HepG2 (cell line): ENCODE measurements around the gene HOXA7. TPM values are rescaled to one million over a fixed set of nuclear protein-coding genes. Genes with fewer than 3 reads are reported as not detected.

Experiments used
- ATAD3A ChIP-seq: sonication (generic); formaldehyde crosslinking; IDR thresholded peaks from 2 replicates; pipeline ENCODE4 v1.4.0; 2020; ENCODE audit warnings: missing genetic modification reagents
- CBX1 ChIP-seq: IDR thresholded peaks from one replicate; pipeline ENCODE4 v1.6.1; 2016; ENCODE audit warnings: antibody characterized with exemption, low read depth
- DNMT1 ChIP-seq: sonication (generic); formaldehyde crosslinking; IDR thresholded peaks from 2 replicates; pipeline ENCODE4 v1.5.1; 2020; ENCODE audit warnings: mild to moderate bottlenecking, missing genetic modification reagents
- ELF3 ChIP-seq: IDR thresholded peaks from 2 replicates; pipeline ENCODE4 v1.6.1; 2016; ENCODE audit warnings: missing genetic modification reagents, missing compliant biosample characterization
- GFI1 ChIP-seq: sonication (generic); formaldehyde crosslinking; IDR thresholded peaks from 2 replicates; pipeline ENCODE4 v1.5.0; 2020; ENCODE audit warnings: missing genetic modification reagents, mild to moderate bottlenecking, borderline replicate concordance
- GTF2F1 ChIP-seq: fragments of 150-350 bp; IDR thresholded peaks from 2 replicates; pipeline ENCODE4 v1.6.1; 2014; ENCODE audit warnings: low read length
- NKX3-1 ChIP-seq: sonication (generic); formaldehyde crosslinking; IDR thresholded peaks from 2 replicates; pipeline ENCODE4 v1.5.0; 2020; ENCODE audit warnings: missing genetic modification reagents
- RAD21 ChIP-seq: fragments of 450-650 bp; formaldehyde crosslinking; IDR thresholded peaks from 2 replicates; pipeline ENCODE4 v1.5.0; 2020; ENCODE audit warnings: mild to moderate bottlenecking
- SATB2 ChIP-seq: sonication (generic); formaldehyde crosslinking; IDR thresholded peaks from 2 replicates; pipeline ENCODE4 v1.5.0; 2020; ENCODE audit warnings: missing genetic modification reagents
- SIX1 ChIP-seq: sonication (generic); formaldehyde crosslinking; IDR thresholded peaks from 2 replicates; pipeline ENCODE4 v1.4.0; 2020; ENCODE audit warnings: missing genetic modification reagents, borderline replicate concordance
- SRY ChIP-seq: sonication (generic); formaldehyde crosslinking; IDR thresholded peaks from 2 replicates; pipeline ENCODE4 v1.8.0; 2022; ENCODE audit warnings: mild to moderate bottlenecking, missing genetic modification reagents
- ZBTB1 ChIP-seq: sonication (generic); formaldehyde crosslinking; IDR thresholded peaks from 2 replicates; pipeline ENCODE4 v1.4.0; 2020; ENCODE audit warnings: missing genetic modification reagents, borderline replicate concordance
- ZBTB20 ChIP-seq: sonication (generic); formaldehyde crosslinking; IDR thresholded peaks from 2 replicates; pipeline ENCODE4 v1.8.1; 2023; ENCODE audit warnings: missing genetic modification reagents, low read depth, mild to moderate bottlenecking, borderline replicate concordance
- ZBTB37 ChIP-seq: sonication (generic); formaldehyde crosslinking; IDR thresholded peaks from 2 replicates; pipeline ENCODE4 v1.4.0; 2020; ENCODE audit warnings: mild to moderate bottlenecking, missing genetic modification reagents
- ZFY ChIP-seq: sonication (generic); formaldehyde crosslinking; IDR thresholded peaks from 2 replicates; pipeline ENCODE4 v1.4.0; 2020; ENCODE audit warnings: missing genetic modification reagents
- ZNF274 ChIP-seq: sonication (generic); formaldehyde crosslinking; IDR thresholded peaks from 2 replicates; pipeline ENCODE4 v1.5.1; 2020; ENCODE audit warnings: mild to moderate bottlenecking, missing genetic modification reagents
- ZNF577 ChIP-seq: sonication (generic); formaldehyde crosslinking; IDR thresholded peaks from 2 replicates; pipeline ENCODE4 v1.4.0; 2020; ENCODE audit warnings: mild to moderate bottlenecking, low read depth, missing genetic modification reagents, borderline replicate concordance
- ZNF589 ChIP-seq: sonication (generic); formaldehyde crosslinking; conservative IDR thresholded peaks from 2 replicates; pipeline ENCODE4 v1.8.0; 2022; ENCODE audit warnings: mild to moderate bottlenecking, moderate library complexity, missing genetic modification reagents
- ZNF780A ChIP-seq: sonication (generic); formaldehyde crosslinking; IDR thresholded peaks from 2 replicates; pipeline ENCODE4 v1.8.0; 2022; ENCODE audit warnings: mild to moderate bottlenecking, missing genetic modification reagents, moderate library complexity
- ZNF790 ChIP-seq: sonication (generic); formaldehyde crosslinking; IDR thresholded peaks from 2 replicates; pipeline ENCODE4 v1.8.0; 2022; ENCODE audit warnings: missing genetic modification reagents, mild to moderate bottlenecking, borderline replicate concordance
- ZSCAN20 ChIP-seq: sonication (generic); formaldehyde crosslinking; IDR thresholded peaks from 2 replicates; pipeline ENCODE4 v1.4.0; 2020; ENCODE audit warnings: missing genetic modification reagents, mild to moderate bottlenecking, borderline replicate concordance
- polyA plus RNA-seq, 8 experiments: library from polyadenylated mRNA; depleted of rRNA in 3 of 8; stranded (reverse) in 7 of 8; unstranded in 1 of 8; fragments of >200 nt; fragmentation: Illumina TruSeq in 4 of 8; extraction: Trizol in 4 of 8; gene quantifications; 2 replicates each; pipeline versions ENCODE4 v1.2.1 to v1.2.3, GENCODE V29; 2011 to 2016; ENCODE audit warnings: low read depth in 4 of 8, missing spikeins in 1 of 8, mixed read lengths in 1 of 8; ENCODE audit not compliant: insufficient read depth in 1 of 8
- total RNA-seq, 5 experiments: library from RNA; depleted of rRNA; stranded (reverse); fragments of >200 nt; fragmentation: Illumina TruSeq; extraction: Trizol; gene quantifications; 2 replicates each; pipeline ENCODE4 v1.2.3, GENCODE V29; 2016; ENCODE audit warnings: low read depth in 1 of 5
- TF ChIP-seq, protein P1 (sequence below): sonication (generic); formaldehyde crosslinking; IDR thresholded peaks from 2 replicates; pipeline ENCODE4 v1.5.0; 2020; ENCODE audit warnings: mild to moderate bottlenecking, missing genetic modification reagents, borderline replicate concordance
- TF ChIP-seq, protein P2 (sequence below): sonication (generic); formaldehyde crosslinking; IDR thresholded peaks from 2 replicates; pipeline ENCODE4 v1.5.1; 2020; ENCODE audit warnings: missing genetic modification reagents, mild to moderate bottlenecking, borderline replicate concordance
- TF ChIP-seq, protein P3 (sequence below): sonication (generic); formaldehyde crosslinking; IDR thresholded peaks from 2 replicates; pipeline ENCODE4 v1.8.1; 2023; ENCODE audit warnings: mild to moderate bottlenecking, missing genetic modification reagents

HOXA7 gene
- total and polyA plus RNA-seq, 2 of the 13 experiments (the other 11 are each of a cell fraction or from before 2014, with no cell fraction given) = 0.05 TPM; not detected in 1

GRCh38 chr7:27150568-27151340 is 5.7 kb downstream of the HOXA7 start (continued):
- TF ChIP-seq, protein P1, sequence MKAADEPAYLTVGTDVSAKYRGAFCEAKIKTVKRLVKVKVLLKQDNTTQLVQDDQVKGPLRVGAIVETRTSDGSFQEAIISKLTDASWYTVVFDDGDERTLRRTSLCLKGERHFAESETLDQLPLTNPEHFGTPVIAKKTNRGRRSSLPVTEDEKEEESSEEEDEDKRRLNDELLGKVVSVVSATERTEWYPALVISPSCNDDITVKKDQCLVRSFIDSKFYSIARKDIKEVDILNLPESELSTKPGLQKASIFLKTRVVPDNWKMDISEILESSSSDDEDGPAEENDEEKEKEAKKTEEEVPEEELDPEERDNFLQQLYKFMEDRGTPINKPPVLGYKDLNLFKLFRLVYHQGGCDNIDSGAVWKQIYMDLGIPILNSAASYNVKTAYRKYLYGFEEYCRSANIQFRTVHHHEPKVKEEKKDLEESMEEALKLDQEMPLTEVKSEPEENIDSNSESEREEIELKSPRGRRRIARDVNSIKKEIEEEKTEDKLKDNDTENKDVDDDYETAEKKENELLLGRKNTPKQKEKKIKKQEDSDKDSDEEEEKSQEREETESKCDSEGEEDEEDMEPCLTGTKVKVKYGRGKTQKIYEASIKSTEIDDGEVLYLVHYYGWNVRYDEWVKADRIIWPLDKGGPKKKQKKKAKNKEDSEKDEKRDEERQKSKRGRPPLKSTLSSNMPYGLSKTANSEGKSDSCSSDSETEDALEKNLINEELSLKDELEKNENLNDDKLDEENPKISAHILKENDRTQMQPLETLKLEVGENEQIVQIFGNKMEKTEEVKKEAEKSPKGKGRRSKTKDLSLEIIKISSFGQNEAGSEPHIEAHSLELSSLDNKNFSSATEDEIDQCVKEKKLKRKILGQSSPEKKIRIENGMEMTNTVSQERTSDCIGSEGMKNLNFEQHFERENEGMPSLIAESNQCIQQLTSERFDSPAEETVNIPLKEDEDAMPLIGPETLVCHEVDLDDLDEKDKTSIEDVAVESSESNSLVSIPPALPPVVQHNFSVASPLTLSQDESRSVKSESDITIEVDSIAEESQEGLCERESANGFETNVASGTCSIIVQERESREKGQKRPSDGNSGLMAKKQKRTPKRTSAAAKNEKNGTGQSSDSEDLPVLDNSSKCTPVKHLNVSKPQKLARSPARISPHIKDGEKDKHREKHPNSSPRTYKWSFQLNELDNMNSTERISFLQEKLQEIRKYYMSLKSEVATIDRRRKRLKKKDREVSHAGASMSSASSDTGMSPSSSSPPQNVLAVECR (CRISPR knock-in tag) = peak; percentile 69; the same call in 1 of the 2 replicates
- TF ChIP-seq ATAD3A = no peak
- TF ChIP-seq ZBTB37 (CRISPR knock-in tag) = no peak
- TF ChIP-seq NKX3-1 (CRISPR knock-in tag) = no peak
- TF ChIP-seq ZNF780A (CRISPR knock-in tag) = no peak
- TF ChIP-seq ZNF274 (CRISPR knock-in tag) = no peak
- no peak; the same call in 1 of the 2 replicates for TF ChIP-seq ZBTB20 (CRISPR knock-in tag)
- TF ChIP-seq ZSCAN20 (CRISPR knock-in tag) = no peak
- peak; percentile 92 for TF ChIP-seq ZFY (CRISPR knock-in tag)
- no peak for TF ChIP-seq ZBTB1 (CRISPR knock-in tag)
- TF ChIP-seq RAD21 (CRISPR knock-in tag) = peak; percentile 74
- TF ChIP-seq ZNF790 = 0 out of 2 replicates have a peak, but pooled peaks have one; percentile 20
- TF ChIP-seq CBX1 = no peak
- no peak for TF ChIP-seq SATB2 (CRISPR knock-in tag)
- TF ChIP-seq ZNF577 = no peak
- TF ChIP-seq, protein P2, sequence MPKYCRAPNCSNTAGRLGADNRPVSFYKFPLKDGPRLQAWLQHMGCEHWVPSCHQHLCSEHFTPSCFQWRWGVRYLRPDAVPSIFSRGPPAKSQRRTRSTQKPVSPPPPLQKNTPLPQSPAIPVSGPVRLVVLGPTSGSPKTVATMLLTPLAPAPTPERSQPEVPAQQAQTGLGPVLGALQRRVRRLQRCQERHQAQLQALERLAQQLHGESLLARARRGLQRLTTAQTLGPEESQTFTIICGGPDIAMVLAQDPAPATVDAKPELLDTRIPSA (CRISPR knock-in tag) = no peak
- 0 out of 2 replicates have a peak, but pooled peaks have one; percentile 34 for TF ChIP-seq SRY (CRISPR knock-in tag)
- TF ChIP-seq ELF3 = 0 out of 2 replicates have a peak, but pooled peaks have one; percentile 19
- TF ChIP-seq GTF2F1 = no peak
- 0 out of 2 replicates have a peak, but pooled peaks have one; percentile 47 for TF ChIP-seq ZNF589 (CRISPR knock-in tag)
- TF ChIP-seq SIX1 (CRISPR knock-in tag) = no peak
- TF ChIP-seq DNMT1 = no peak
- no peak for TF ChIP-seq GFI1 (CRISPR knock-in tag)
- TF ChIP-seq, protein P3, sequence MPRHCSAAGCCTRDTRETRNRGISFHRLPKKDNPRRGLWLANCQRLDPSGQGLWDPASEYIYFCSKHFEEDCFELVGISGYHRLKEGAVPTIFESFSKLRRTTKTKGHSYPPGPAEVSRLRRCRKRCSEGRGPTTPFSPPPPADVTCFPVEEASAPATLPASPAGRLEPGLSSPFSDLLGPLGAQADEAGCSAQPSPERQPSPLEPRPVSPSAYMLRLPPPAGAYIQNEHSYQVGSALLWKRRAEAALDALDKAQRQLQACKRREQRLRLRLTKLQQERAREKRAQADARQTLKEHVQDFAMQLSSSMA (CRISPR knock-in tag) = 0 out of 2 replicates have a peak, but pooled peaks have one; percentile 43
